PC-9 (cell line): ENCODE measurements around the gene XRCC2.
"Not testable (repeated sequence)": the region's sequence is repeated elsewhere in the genome, so short reads cannot be mapped to it uniquely, and the experiment has no call there.

Experiments used
- EZH2 ChIP-seq: fragments of 200-600 bp; sonication (generic); IDR thresholded peaks from 2 replicates; pipeline ENCODE4 v1.8.0; 2017; ENCODE audit warnings: antibody characterized with exemption, low read depth
- TF ChIP-seq, protein P1 (sequence below): fragments of 200-600 bp; sonication (generic); conservative IDR thresholded peaks from 2 replicates; pipeline ENCODE4 v1.6.1; 2017; ENCODE audit warnings: mixed run types, antibody characterized with exemption, mild to moderate bottlenecking, moderate library complexity

DNA sequence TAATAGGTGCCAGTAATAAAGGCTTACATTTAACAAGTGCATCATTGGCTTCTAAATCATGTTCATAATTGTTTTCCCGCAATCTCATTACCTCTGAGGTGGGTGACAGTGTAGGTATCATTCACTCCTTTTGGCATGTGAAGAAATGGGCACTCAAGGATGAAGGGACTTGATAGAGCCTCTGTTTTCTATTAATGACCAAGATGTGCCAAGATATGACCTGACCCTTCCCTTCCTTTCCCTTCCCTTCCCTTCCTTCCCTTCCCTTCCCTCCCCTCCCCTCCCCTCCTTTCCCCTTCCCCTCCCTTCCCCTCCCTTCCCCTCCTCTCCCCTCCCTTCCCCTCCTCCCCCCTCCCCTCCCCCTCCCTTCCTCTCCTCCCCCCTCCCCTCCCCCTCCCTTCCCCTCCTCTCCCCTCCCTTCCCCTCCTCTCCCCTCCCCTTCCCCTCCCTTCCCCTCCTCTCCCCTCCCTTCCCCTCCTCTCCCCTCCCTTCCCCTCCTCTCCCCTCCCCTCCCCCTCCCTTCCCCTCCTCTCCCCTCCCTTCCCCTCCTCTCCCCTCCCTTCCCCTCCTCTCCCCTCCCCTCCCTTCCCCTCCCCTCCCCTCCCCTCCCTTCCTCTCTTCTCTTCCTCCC, 36.6 kb upstream of the XRCC2 start:
- TF ChIP-seq, protein P1, sequence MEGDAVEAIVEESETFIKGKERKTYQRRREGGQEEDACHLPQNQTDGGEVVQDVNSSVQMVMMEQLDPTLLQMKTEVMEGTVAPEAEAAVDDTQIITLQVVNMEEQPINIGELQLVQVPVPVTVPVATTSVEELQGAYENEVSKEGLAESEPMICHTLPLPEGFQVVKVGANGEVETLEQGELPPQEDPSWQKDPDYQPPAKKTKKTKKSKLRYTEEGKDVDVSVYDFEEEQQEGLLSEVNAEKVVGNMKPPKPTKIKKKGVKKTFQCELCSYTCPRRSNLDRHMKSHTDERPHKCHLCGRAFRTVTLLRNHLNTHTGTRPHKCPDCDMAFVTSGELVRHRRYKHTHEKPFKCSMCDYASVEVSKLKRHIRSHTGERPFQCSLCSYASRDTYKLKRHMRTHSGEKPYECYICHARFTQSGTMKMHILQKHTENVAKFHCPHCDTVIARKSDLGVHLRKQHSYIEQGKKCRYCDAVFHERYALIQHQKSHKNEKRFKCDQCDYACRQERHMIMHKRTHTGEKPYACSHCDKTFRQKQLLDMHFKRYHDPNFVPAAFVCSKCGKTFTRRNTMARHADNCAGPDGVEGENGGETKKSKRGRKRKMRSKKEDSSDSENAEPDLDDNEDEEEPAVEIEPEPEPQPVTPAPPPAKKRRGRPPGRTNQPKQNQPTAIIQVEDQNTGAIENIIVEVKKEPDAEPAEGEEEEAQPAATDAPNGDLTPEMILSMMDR, result not testable (repeated sequence)
- not testable (repeated sequence) for TF ChIP-seq EZH2
